H1 (cell line): ENCODE measurements around the gene TRAPPC2L. TPM values are rescaled to one million over a fixed set of nuclear protein-coding genes. Genes with fewer than 3 reads are reported as not detected.

Experiments used
- BCL11A ChIP-seq, 2 experiments: IDR thresholded peaks; one replicate each; pipeline ENCODE4 v1.6.1; 2011; ENCODE audit warnings: low read depth in 2 of 2, low read length in 2 of 2, mild to moderate bottlenecking in 2 of 2
- CBX8 ChIP-seq: fragments of 300-800, 300-1000 bp; sonication (generic); IDR thresholded peaks from 2 replicates; pipeline ENCODE4 v1.7.1; 2016; ENCODE audit warnings: low read depth, low read length, borderline replicate concordance
- JUND ChIP-seq: IDR thresholded peaks from 2 replicates; pipeline ENCODE4 v1.6.1; 2011; ENCODE audit warnings: mild to moderate bottlenecking, improper control_type of control experiment, low read length
- RFX5 ChIP-seq: IDR thresholded peaks from 2 replicates; pipeline ENCODE4 v1.6.1; 2011; ENCODE audit warnings: low read depth, low read length, improper control_type of control experiment, borderline replicate concordance
- RNF2 ChIP-seq: fragments of 200-900, 300-1000 bp; sonication (generic); IDR thresholded peaks from 2 replicates; pipeline ENCODE4 v1.7.1; 2016; ENCODE audit warnings: borderline replicate concordance, low read depth, mild to moderate bottlenecking, antibody characterized with exemption, low read length; ENCODE audit not compliant: poor library complexity, severe bottlenecking; ENCODE audit errors: missing control alignments
- SAP30 ChIP-seq: fragments of 300-600 bp; sonication (generic); IDR thresholded peaks from 2 replicates; pipeline ENCODE4 v1.7.1; 2012; ENCODE audit warnings: low read length, moderate library complexity, mild to moderate bottlenecking, inconsistent platforms; ENCODE audit not compliant: insufficient read depth, insufficient replicate concordance
- SIX5 ChIP-seq: IDR thresholded peaks from 2 replicates; pipeline ENCODE4 v1.6.1; 2011; ENCODE audit warnings: mild to moderate bottlenecking, low read depth, low read length
- SRF ChIP-seq: IDR thresholded peaks from 2 replicates; pipeline ENCODE4 v1.6.1; 2011; ENCODE audit warnings: mild to moderate bottlenecking, low read depth, low read length, moderate library complexity
- polyA plus RNA-seq, 7 experiments: library from polyadenylated mRNA; depleted of rRNA in 3 of 7; stranded (reverse) in 5 of 7; unstranded in 2 of 7; fragments of >200 nt in 5 of 7; fragments of 200-250 nt in 2 of 7; gene quantifications; 1 replicate in 5 of 7; 2 replicates in 1 of 7; 4 replicates in 1 of 7; pipeline versions ENCODE4 v1.2.1 to v1.2.3, GENCODE V29; 2011 to 2013; ENCODE audit warnings: missing spikeins in 2 of 7, mixed read lengths in 2 of 7
- total RNA-seq: library from RNA; stranded (reverse); fragmentation: NEBNext Ultra II Directional; extraction: Animal tissue kit (Norgen Biotek cat#: 25700); gene quantifications from 2 replicates; pipeline ENCODE4 v1.2.1, GENCODE V29; 2021

The TRAPPC2L gene
- total and polyA plus RNA-seq, 2 of the 8 experiments (the other 6 are each of a cell fraction or from before 2014, with no cell fraction given) = 98.7 to 133 TPM

DNA sequence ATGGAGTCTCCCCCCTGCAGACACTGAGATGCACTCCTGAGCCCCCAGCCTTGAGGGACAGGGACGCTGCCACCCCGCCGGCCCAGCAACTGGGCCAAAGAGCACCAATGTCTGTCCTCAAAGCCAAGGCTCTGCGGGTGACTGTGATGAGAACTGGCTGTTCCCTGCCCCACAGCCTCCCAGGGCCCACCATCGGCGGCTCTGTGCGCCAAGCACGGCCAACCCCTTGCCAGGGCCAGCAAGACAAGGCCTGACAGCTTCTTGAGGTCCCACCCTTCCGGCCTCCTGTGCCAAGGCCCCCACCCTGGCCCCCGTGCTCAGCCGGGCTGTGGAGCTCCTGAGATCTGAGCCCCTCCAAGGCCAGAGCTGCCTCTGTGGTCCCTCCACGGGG, 43.7 kb downstream of the TRAPPC2L start (continued):
- TF ChIP-seq SIX5 = no peak
- no peak for TF ChIP-seq SAP30
- TF ChIP-seq BCL11A (IDR thresholded peaks at IDR 0.05; ENCODE audit: low read depth in 2 of 2, low read length in 2 of 2) = no peak
- TF ChIP-seq RNF2 = no peak
- no peak for TF ChIP-seq JUND
- TF ChIP-seq CBX8 = no peak
- TF ChIP-seq RFX5 = no peak
- TF ChIP-seq SRF = no peak
- TF ChIP-seq, all 59 proteins: peak for 0
